Mesodermal cell (in vitro differentiated cells): ENCODE data around the gene PKP1.

Experiments
- H3K27ac ChIP-seq: 2 replicates; pipeline ENCODE4 v1.7.0; 2013; ENCODE audit warnings: mild to moderate bottlenecking, low read depth, low read length, moderate library complexity; ENCODE audit not compliant: severe bottlenecking
- H3K36me3 ChIP-seq: 2 replicates; pipeline ENCODE4 v1.7.1; 2013; ENCODE audit warnings: mild to moderate bottlenecking, low read length, moderate library complexity; ENCODE audit not compliant: control insufficient read depth, insufficient read depth
- H3K4me1 ChIP-seq: one replicate; pipeline ENCODE4 v1.7.1; 2013; ENCODE audit warnings: mild to moderate bottlenecking, low read length; ENCODE audit not compliant: insufficient read depth, control insufficient read depth, poor library complexity, severe bottlenecking
- H3K4me3 ChIP-seq: 2 replicates; pipeline ENCODE4 v1.7.0; 2013; ENCODE audit warnings: low read length, control low read depth, mild to moderate bottlenecking; ENCODE audit not compliant: insufficient read depth, poor library complexity, severe bottlenecking; ENCODE audit errors: extremely low read depth
- H3K9me3 ChIP-seq: 2 replicates; pipeline ENCODE4 v1.7.1; 2013; ENCODE audit warnings: mild to moderate bottlenecking, low read length, moderate library complexity; ENCODE audit not compliant: control insufficient read depth
- WGBS, 2 experiments: methylation state at CpG; one replicate each; pipeline ENCODE4 v1.1.5; 2013; ENCODE audit warnings: missing lambda C conversion rate in 2 of 2; ENCODE audit not compliant: insufficient coverage in 2 of 2; 5-methylcytosine and 5-hydroxymethylcytosine counted together

The PKP1 gene

GRCh38 chr1:201295861-201296260 lies 12.6 kb downstream of the PKP1 start:
- H3K9me3 ChIP-seq = no peaks in the 10 kb centered on the region
- H3K27ac ChIP-seq = no peak overlapping the region
- whole genome bisulfite sequencing, 2 experiments = 50 to 75% methylated on average over 1 to 2 of the region's 3 CpGs
- peaks cover 7% of the 10 kb centered on the region for H3K4me1 ChIP-seq
- no peak overlapping the region for H3K4me3 ChIP-seq
- no peaks in the 10 kb centered on the region for H3K36me3 ChIP-seq

GRCh38 chr1:201296352-201296751 lies 13.0 kb downstream of the PKP1 start:
- 94 to 100% methylated on average over 4 of the region's 4 CpGs for WGBS, 2 experiments
- Histone ChIP-seq H3K27ac (no peak overlapping the region), H3K4me1 (peaks cover 7% of the 10 kb centered on the region), H3K36me3 (no peaks in the 10 kb centered on the region), H3K9me3 (no peaks in the 10 kb centered on the region), H3K4me3 (no peak overlapping the region)

- Histone ChIP-seq H3K4me1 (peaks cover 10% of the 10 kb centered on the region), H3K36me3 (no peaks in the 10 kb centered on the region), H3K27ac (no peak overlapping the region), H3K9me3 (no peaks in the 10 kb centered on the region), H3K4me3 (no peak overlapping the region)
- WGBS, 2 experiments = 87 to 89% methylated on average over 6 to 7 of the region's 7 CpGs
These were observed 15.4 kb downstream of the PKP1 start for GRCh38 chr1:201298396-201299381.

DNA sequence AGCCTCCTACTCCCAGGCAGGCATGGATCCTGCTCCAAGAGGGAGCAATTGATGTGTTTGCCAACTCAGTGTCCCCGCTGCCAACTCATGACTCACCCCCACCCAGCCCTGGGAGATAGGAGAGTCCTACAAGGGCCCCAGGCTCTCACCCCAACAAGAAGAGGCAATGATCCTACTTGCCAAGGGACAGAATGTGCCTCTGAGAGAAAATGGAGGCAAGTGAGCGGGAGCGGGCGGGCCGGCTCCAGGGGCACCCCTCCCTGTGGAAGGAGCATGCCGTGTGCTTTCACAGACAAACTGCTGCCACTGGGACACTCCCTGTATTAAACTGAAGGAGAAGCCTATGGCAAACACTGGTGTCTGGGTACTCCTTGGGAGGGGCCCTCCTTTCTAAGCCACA lies 16.7 kb downstream of the PKP1 start:
- no peaks in the 10 kb centered on the region for H3K9me3 ChIP-seq
- no peak overlapping the region for H3K27ac ChIP-seq
- H3K4me3 ChIP-seq = no peak overlapping the region
- no peaks in the 10 kb centered on the region for H3K36me3 ChIP-seq
- WGBS, 2 experiments = 75% methylated on average over 4 of the region's 6 CpGs
- H3K4me1 ChIP-seq = peaks cover 10% of the 10 kb centered on the region

GRCh38 chr1:201300641-201301040 lies 17.3 kb downstream of the PKP1 start:
- H3K9me3 ChIP-seq = no peaks in the 10 kb centered on the region
- H3K27ac ChIP-seq = no peak overlapping the region
- 67 to 73% methylated on average over 4 of the region's 4 CpGs for WGBS, 2 experiments
- no peaks in the 10 kb centered on the region for H3K36me3 ChIP-seq
- no peak overlapping the region for H3K4me3 ChIP-seq
- H3K4me1 ChIP-seq = peaks cover 10% of the 10 kb centered on the region

GRCh38 chr1:201302163-201303152 lies 19.2 kb downstream of the PKP1 start:
- WGBS, 2 experiments = 83 to 88% methylated on average over 15 to 16 of the region's 20 CpGs
- H3K4me3 ChIP-seq = no peak overlapping the region
- H3K27ac ChIP-seq = no peak overlapping the region
- H3K4me1 ChIP-seq = peaks cover 4% of the 10 kb centered on the region
- H3K9me3 ChIP-seq = no peaks in the 10 kb centered on the region
- no peaks in the 10 kb centered on the region for H3K36me3 ChIP-seq

GRCh38 chr1:201304126-201304525 lies 20.8 kb downstream of the PKP1 start:
- Histone ChIP-seq H3K4me1 (peaks cover 13% of the 10 kb centered on the region), H3K36me3 (no peaks in the 10 kb centered on the region), H3K27ac (no peak overlapping the region), H3K9me3 (no peaks in the 10 kb centered on the region), H3K4me3 (no peak overlapping the region)
- WGBS, 2 experiments = 86 to 91% methylated on average over 1 to 3 of the region's 3 CpGs

DNA sequence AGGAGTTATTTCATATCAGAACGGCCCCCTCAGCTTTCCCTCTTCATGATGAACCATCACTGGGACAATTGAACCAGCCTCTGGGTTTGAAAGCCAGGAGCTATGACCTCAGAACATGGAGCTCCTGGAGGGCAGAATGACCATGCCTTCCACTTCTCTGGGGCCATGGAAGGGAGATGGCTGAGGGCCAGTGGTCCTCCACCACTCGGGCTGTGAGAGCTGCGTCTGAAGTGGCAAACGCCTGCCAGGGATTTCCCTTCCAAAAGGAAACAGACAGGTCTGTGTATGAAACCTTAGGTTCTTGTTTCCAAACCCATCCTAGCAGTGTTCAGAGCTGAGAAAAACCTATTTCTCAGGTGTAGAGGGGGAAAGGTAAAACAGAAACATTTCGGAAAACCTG lies 22.5 kb downstream of the PKP1 start:
- Histone ChIP-seq H3K27ac (no peak overlapping the region), H3K4me1 (peaks cover 20% of the 10 kb centered on the region), H3K4me3 (no peak overlapping the region), H3K36me3 (no peaks in the 10 kb centered on the region), H3K9me3 (no peaks in the 10 kb centered on the region)
- 97 to 99% methylated on average over 5 of the region's 5 CpGs for WGBS, 2 experiments

DNA sequence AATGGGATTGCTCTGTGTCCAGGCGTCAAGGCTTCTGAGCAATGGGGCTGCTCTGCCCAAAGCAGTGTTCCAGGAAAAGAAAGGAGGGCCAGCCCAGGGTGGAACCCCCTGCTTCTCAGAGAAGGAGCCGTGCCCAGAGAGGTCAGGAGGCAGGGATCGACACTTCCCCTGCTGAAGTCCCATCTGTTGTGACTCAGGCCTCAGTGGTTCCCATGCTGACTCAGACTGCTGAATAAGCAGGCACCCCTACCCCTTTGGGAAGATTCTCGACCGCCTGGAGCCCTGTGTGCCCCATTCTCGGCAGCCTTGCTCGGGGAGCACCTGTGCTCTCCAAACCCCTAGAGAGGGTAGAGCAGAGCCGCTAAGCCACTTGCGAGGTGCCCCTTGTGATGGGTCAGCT lies 23.9 kb downstream of the PKP1 start:
- no peak overlapping the region for H3K27ac ChIP-seq
- H3K4me1 ChIP-seq = peaks cover 20% of the 10 kb centered on the region
- no peaks in the 10 kb centered on the region for H3K9me3 ChIP-seq
- 89 to 92% methylated on average over 4 to 8 of the region's 9 CpGs for WGBS, 2 experiments
- H3K4me3 ChIP-seq = no peak overlapping the region
- H3K36me3 ChIP-seq = no peaks in the 10 kb centered on the region

DNA sequence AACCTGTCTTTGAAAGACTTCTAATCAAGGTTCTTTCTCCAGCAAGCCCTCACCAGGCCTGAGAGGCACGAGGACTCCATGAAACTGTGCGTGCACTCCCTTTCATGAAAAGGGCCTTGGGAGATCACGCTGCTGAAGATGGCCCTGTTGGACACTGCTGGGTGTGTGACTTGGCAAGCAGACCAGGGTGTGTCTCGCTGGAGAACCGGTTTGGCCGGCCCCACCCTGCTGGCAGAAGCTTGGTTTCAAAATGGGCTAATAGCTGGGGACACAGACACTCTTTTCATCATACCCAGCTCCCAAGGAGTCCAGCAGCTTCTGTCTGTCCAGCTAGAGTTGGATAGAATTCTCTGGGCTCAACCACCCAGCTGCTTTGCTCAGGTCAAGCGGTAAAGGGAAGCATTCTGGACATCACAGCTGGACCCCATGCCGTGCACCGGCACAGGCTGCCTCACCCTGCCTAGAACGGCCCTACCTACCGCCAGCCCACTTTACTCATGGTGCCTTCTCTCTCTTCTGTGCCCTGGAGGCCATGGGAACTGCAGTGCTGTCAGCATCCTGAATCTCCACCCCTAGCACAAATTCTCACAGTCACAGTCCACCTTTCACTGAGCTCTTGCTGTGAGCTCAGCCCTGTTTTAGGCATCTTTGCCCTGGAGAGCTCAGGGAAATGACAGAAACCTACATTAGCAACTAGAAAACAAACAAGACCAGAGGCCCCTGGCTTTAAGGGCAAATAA lies 24.6 kb downstream of the PKP1 start:
- peaks cover 16% of the 10 kb centered on the region for H3K4me1 ChIP-seq
- H3K9me3 ChIP-seq = no peaks in the 10 kb centered on the region
- no peak overlapping the region for H3K27ac ChIP-seq
- no peak overlapping the region for H3K4me3 ChIP-seq
- no peaks in the 10 kb centered on the region for H3K36me3 ChIP-seq
- 94 to 95% methylated on average over 10 to 11 of the region's 11 CpGs for WGBS, 2 experiments
